HG03159 (cell line): ENCODE results near the gene MAP4K4.

Experiments
- ATAC-seq: cut with Tn5 transposase; IDR thresholded peaks from one replicate; pipeline ENCODE4 v1.9.1; 2021; ENCODE audit warnings: mild to moderate bottlenecking, moderate library complexity; ENCODE audit not compliant: unreplicated experiment

MAP4K4 gene

DNA sequence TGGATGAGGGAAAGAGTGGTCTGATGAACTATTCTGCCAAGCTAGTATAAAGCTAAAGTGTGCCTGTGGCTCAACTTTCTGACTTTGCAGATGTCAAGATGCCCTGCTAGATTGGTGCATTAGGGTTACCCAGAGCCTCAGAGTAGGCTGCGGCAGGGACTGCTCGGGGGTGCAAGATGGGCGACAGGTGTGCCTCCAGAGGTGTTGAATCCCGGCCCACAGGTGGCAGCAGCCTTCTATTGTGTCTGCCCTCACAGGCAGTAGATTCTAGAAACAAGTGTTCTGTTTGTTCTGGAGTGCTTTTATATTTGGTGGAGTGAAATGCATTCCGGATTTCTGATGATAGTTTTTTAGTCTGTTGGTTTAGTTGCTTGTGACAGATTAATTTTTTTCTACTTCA lies 162.7 kb downstream of the MAP4K4 start:
- no peak for ATAC-seq

DNA sequence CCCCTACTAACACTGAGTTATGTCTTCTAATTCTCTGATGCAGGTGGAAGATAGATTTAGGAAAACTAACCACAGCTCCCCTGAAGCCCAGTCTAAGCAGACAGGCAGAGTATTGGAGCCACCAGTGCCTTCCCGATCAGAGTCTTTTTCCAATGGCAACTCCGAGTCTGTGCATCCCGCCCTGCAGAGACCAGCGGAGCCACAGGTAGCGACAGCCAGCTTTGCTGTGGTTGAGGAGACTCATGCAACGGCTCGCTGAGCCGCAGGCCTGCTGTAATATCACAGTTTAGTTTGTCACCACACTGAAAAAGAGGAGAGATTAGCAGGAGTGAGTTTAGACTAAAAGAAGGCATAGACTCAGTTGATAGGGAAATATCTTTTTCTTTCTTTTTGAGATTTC lies 163.3 kb downstream of the MAP4K4 start:
- no peak for ATAC-seq

- ATAC-seq = no peak
Measured at GRCh38 chr2:101861382-101861781, 163.9 kb downstream of the MAP4K4 start.

DNA sequence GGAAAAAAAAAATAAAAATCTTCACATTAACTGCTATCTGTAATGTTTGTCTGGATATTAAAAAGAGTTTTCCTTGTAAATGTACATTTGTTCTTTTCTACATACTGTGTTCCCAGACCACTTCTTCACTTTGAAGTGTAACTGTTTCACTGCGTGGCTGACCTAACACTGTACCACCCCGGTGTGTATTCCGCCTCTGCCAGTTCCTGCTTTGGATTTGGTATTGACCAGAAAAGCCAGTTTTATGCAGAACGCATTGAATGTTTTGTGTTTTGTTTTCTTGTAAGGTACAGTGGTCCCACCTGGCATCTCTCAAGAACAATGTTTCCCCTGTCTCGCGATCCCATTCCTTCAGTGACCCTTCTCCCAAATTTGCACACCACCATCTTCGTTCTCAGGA lies 166.0 kb downstream of the MAP4K4 start:
- ATAC-seq = no peak

DNA sequence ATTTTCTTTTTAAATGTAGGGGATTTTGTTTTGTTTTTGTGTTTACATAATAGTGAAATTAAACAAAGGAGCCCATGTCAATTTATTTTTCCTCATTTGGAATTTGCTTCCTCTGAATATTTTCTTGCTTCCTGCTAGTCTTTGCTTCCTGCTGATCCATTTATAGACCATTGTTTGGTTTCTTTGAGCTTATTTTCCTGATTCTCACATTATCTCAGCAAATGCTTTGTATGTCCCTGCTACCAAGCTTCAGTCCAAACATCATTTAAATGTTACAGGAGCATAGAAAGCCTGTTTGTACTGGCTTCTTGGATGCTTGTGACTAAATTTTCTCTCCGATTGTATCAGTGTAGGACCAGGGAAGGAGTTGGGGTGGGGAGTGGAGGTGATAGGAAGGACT lies 166.9 kb downstream of the MAP4K4 start:
- no peak for ATAC-seq

DNA sequence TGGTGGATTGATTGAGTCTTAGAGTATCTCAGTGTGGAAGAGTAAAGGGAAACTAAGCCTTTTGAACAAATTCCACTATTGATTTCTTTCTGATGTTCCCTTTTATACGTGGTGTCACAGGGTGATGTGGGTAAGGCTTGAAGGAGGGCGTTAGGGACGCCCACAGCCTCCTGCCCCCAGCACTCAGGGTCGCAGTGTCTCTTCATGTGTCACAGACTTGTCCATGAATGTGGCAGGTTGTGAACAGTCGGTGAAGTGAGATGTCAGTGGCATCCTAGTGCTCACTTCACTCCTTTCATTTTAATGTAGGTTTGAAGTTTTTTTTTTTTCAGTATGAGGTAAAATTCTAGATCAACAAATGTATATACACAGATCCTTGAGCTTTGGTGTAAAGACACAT lies 171.0 kb downstream of the MAP4K4 start:
- no peak for ATAC-seq

- no peak for ATAC-seq
Measured at GRCh38 chr2:101869527-101869926, 172.0 kb downstream of the MAP4K4 start.

- no peak for ATAC-seq
Measured at GRCh38 chr2:101870444-101870843, 172.9 kb downstream of the MAP4K4 start.

- ATAC-seq = no peak
Measured at GRCh38 chr2:101871480-101871879, 174.0 kb downstream of the MAP4K4 start.

DNA sequence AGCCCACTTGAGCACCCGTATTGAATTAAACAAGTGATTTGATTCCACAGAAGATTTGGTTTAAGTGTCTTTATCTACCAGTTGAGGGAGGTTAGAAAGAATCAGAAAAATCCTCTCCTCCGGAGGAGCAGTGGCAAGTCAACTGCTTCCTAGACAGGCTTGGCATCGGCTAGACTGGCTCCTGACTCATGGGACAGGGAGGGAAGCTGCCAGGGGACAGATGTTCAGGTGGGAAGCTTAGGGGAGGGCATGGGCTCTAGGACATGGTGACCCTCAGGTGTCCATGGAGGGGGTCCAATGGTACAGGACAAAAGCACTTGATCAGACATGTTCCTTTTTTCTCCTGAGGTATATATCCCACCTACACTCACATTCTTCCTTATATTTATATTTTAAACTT lies 175.0 kb downstream of the MAP4K4 start:
- no peak for ATAC-seq

- no peak for ATAC-seq
Measured at GRCh38 chr2:101873543-101873942, 176.0 kb downstream of the MAP4K4 start.

DNA sequence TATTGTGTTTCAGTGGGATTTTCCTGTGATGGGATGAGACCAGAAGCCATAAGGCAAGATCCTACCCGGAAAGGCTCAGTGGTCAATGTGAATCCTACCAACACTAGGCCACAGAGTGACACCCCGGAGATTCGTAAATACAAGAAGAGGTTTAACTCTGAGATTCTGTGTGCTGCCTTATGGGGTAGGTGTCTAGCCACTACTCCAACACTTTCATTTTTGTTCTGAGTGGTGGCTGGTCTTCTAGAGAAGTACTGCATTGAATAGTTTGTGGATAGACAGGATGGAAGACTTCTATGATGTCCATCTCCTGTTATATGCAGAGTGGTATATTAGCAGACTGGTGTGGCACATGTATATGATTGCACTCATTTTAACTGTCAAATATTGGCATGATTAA lies 176.6 kb downstream of the MAP4K4 start:
- no peak for ATAC-seq

DNA sequence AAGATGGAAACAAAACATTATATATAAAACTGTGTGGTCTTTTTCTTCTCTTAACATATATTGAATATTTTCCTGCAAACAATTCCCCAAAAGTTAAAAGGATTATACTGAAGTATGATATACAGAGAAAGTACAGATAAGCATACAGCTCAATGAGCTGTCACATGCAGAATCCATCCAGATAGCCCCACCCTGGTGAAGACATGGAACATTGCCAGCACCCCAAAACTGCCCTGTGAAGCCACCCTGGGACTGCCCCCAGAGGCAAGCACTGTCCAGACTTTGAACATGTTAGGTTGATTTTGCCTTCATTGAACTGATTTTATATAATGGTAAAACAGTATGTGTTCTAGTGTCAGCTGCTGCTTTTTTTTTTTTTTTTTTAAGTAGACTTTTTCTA lies 182.0 kb downstream of the MAP4K4 start:
- no peak for ATAC-seq

GRCh38 chr2:101881131-101881530 lies 183.6 kb downstream of the MAP4K4 start:
- no peak for ATAC-seq

DNA sequence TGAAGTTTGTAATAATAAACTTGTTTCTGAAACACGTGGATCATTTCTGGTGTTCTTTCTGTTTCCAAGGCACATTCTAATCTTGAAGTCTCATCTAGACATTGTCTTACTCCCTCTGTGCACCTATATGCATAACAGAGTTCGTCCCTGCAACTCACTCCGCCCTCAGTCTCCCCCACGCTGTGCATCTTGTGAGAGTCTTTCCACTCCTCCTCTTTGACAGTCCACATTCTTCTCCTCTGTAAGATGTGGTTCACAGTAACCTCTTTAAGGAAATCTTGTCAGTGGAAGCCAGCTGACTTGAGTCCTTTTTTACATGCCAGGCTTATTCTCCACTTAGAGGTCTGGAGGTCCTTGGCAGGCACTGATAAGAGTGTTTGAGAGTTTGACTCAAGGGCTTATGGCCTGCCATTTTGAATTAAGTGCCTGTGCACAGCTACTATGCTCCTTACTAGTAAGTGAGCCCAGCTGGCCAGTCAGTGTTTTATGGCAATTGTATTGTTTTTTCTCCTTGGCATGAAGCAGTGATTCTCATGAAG lies 185.3 kb downstream of the MAP4K4 start:
- ATAC-seq = no peak

- peak; percentile 66 for ATAC-seq
Measured at GRCh38 chr2:101883860-101884259, 186.4 kb downstream of the MAP4K4 start.

DNA sequence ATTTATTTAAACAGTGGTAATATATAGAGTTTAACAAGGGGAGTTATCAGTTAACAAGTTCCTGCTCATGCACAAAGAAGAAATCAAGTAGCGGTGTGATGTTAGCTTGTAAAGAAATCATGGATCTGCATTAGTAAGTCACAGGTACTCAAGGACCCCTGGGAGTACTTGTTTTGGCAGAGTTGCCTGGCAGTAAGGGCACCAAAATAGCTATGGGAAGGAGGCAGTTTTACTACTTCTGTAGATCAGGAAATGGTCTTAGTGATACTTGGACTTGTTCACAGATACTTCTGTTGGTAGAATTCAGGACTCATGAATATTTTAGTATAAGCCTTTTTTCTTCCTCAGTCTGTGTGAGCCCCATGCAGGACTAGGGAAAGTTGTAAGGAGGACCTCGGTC lies 186.9 kb downstream of the MAP4K4 start:
- no peak for ATAC-seq

GRCh38 chr2:101887328-101887727 lies 189.8 kb downstream of the MAP4K4 start:
- ATAC-seq = no peak

- ATAC-seq = no peak
Measured at GRCh38 chr2:101889460-101890098, 192.1 kb downstream of the MAP4K4 start.

DNA sequence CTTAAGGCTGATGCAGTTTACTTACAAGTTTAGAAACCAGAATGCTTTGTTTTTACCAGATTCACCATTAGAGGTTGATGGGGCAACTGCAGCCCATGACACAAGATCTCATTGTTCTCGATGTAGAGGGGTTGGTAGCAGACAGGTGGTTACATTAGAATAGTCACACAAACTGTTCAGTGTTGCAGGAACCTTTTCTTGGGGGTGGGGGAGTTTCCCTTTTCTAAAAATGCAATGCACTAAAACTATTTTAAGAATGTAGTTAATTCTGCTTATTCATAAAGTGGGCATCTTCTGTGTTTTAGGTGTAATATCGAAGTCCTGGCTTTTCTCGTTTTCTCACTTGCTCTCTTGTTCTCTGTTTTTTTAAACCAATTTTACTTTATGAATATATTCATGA lies 194.9 kb downstream of the MAP4K4 start:
- no peak for ATAC-seq

DNA sequence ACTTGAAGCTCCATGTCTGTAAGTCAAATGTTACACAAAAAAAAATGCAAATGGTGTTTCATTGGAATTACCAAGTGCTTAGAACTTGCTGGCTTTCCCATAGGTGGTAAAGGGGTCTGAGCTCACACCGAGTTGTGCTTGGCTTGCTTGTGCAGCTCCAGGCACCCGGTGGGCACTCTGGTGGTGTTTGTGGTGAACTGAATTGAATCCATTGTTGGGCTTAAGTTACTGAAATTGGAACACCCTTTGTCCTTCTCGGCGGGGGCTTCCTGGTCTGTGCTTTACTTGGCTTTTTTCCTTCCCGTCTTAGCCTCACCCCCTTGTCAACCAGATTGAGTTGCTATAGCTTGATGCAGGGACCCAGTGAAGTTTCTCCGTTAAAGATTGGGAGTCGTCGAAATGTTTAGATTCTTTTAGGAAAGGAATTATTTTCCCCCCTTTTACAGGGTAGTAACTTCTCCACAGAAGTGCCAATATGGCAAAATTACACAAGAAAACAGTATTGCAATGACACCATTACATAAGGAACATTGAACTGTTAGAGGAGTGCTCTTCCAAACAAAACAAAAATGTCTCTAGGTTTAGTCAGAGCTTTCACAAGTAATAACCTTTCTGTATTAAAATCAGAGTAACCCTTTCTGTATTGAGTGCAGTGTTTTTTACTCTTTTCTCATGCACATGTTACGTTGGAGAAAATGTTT lies 196.3 kb downstream of the MAP4K4 start:
- ATAC-seq = no peak

DNA sequence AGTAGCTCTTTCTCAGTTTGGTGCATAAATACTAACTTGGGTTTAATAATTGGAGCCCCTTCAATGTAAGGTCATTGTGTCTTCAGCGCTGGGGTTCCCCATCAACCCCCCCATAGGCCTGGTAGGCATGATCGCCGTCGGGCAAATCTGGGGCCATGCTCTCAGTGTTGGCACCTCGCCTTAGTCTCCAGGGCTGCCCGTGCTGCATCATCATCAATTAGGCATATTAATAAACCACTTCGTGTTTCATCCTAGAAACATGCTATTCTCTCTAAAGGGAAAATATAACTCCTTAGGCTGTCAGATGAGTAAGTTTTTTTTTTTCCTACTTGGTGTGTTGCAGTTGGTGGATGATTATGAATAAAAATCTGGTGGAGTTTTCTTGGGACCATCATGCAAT lies 197.5 kb downstream of the MAP4K4 start:
- no peak for ATAC-seq
